PC-3 (cell line): ENCODE results near the gene DOCK8. TPM values are rescaled to one million over a fixed set of nuclear protein-coding genes. Genes with fewer than 3 reads are reported as not detected.

Source experiments
- ATAC-seq: fragments of 200-7000 bp; cut with Tn5 transposase; 2 replicates; pipeline ENCODE4 v1.9.1; 2020; ENCODE audit warnings: mild to moderate bottlenecking, moderate library complexity
- BruUV-seq: library from RNA; stranded (reverse); fragments of 400-500 nt; replicated peaks from 2 replicates; lab custom pipeline; 2021; lab: Mats Ljungman, UMichigan
- CTCF ChIA-PET: fragments of 300-600 bp; sonication (Branson Sonifier 250); formaldehyde crosslinking; loops from one replicate; lab custom pipeline; 2022; ENCODE audit warnings: antibody characterized with exemption; lab: Charles Lee
- POLR2A ChIA-PET: fragments of 300-600 bp; sonication (Branson Sonifier 250); formaldehyde crosslinking; loops from one replicate; lab custom pipeline; 2022; ENCODE audit warnings: antibody characterized with exemption; ENCODE audit not compliant: unreplicated experiment; lab: Charles Lee
- DNase-seq: peaks from one replicate; pipeline ENCODE4 v3.0.0-alpha.2; 2015
- H2AFZ ChIP-seq: fragments of 300-600 bp; sonication (generic); 2 replicates; pipeline ENCODE4 v1.6.0; 2016; ENCODE audit warnings: antibody characterized with exemption, low read length
- H3F3A ChIP-seq: fragments of 300-600 bp; sonication (generic); one replicate; pipeline ENCODE4 v1.6.0; 2017; ENCODE audit warnings: antibody characterized with exemption, low read length, control low read depth, mild to moderate bottlenecking; ENCODE audit not compliant: unreplicated experiment
- H3K27ac ChIP-seq: fragments of 300-600 bp; sonication (generic); 2 replicates; pipeline ENCODE4 v1.5.1; 2016; ENCODE audit warnings: mild to moderate bottlenecking, low read length
- H3K27me3 ChIP-seq: fragments of 300-600 bp; sonication (generic); 2 replicates; pipeline ENCODE4 v1.6.1; 2016; ENCODE audit warnings: low read length, mixed read lengths
- H3K36me3 ChIP-seq: fragments of 300-600 bp; sonication (generic); 2 replicates; pipeline ENCODE4 v1.6.1; 2016; ENCODE audit warnings: low read depth, mixed run types, low read length, mixed read lengths
- H3K4me1 ChIP-seq: fragments of 300-600 bp; sonication (generic); 2 replicates; pipeline ENCODE4 v1.5.1; 2016; ENCODE audit warnings: low read length; ENCODE audit not compliant: insufficient read depth
- H3K4me2 ChIP-seq: fragments of 300-600 bp; sonication (generic); 2 replicates; pipeline ENCODE4 v1.6.0; 2016; ENCODE audit warnings: low read length
- H3K4me3 ChIP-seq: fragments of 300-600 bp; sonication (generic); 2 replicates; pipeline ENCODE4 v1.5.1; 2016; ENCODE audit warnings: mild to moderate bottlenecking, low read length, mixed read lengths
- H3K79me2 ChIP-seq: fragments of 300-600 bp; sonication (generic); 2 replicates; pipeline ENCODE4 v1.6.1; 2017; ENCODE audit warnings: low read length, mixed read lengths
- H3K9ac ChIP-seq: fragments of 300-600 bp; sonication (generic); 2 replicates; pipeline ENCODE4 v1.6.0; 2016; ENCODE audit warnings: mild to moderate bottlenecking, low read length
- H3K9me2 ChIP-seq: fragments of 300-600 bp; sonication (generic); replicated peaks from 2 replicates; pipeline ENCODE4 v1.6.1; 2016; ENCODE audit warnings: mixed run types, low read length, mixed read lengths
- H3K9me3 ChIP-seq: fragments of 300-600 bp; sonication (generic); 2 replicates; pipeline ENCODE4 v1.6.1; 2016; ENCODE audit warnings: low read length, mixed read lengths
- H4K20me1 ChIP-seq: fragments of 300-600 bp; sonication (generic); 2 replicates; pipeline ENCODE4 v1.6.1; 2016; ENCODE audit warnings: low read length, mixed read lengths
- CTCF ChIP-seq: fragments of 300-600 bp; sonication (generic); conservative IDR thresholded peaks from 2 replicates; pipeline ENCODE4 v1.5.1; 2017; ENCODE audit warnings: antibody characterized with exemption, low read depth, mild to moderate bottlenecking, low read length
- EZH2 ChIP-seq: fragments of 300-600 bp; sonication (generic); IDR thresholded peaks from one replicate; pipeline ENCODE4 v1.6.1; 2017; ENCODE audit warnings: antibody characterized with exemption, mild to moderate bottlenecking, low read length; ENCODE audit not compliant: unreplicated experiment
- EZH2phosphoT487 ChIP-seq: fragments of 300-600 bp; sonication (generic); IDR thresholded peaks from 2 replicates; pipeline ENCODE4 v1.6.1; 2018; ENCODE audit warnings: mild to moderate bottlenecking, antibody characterized with exemption, low read length, borderline replicate concordance
- intact Hi-C: fragments of 100-400 bp; cut with micrococcal nuclease; formaldehyde crosslinking; loops from 2 replicates; pipeline ENCODE4 v1.9.0; 2023
- total RNA-seq: library from RNA; depleted of rRNA; stranded (reverse); fragments of >200 nt; gene quantifications from 2 replicates; pipeline ENCODE4 v1.2.3, GENCODE V29; 2014

DOCK8 gene
- total RNA-seq, 1 experiment from 2014 or later = 1.9 TPM

- CTCF ChIA-PET = no interaction called here
- no peak for DNase-seq
- Histone ChIP-seq H3K9me3 (no peaks in the 10 kb centered on the region), H4K20me1 (no peaks in the 10 kb centered on the region), H3F3A (no peaks in the 10 kb centered on the region), H3K36me3 (no peaks in the 10 kb centered on the region), H3K79me2 (no peaks in the 10 kb centered on the region), H2AFZ (no peak overlapping the region), H3K4me1 (no peaks in the 10 kb centered on the region), H3K27me3 (no peaks in the 10 kb centered on the region), H3K4me2 (no peak overlapping the region), H3K9me2 (no peaks in the 10 kb centered on the region), H3K27ac (no peak overlapping the region), H3K9ac (no peak overlapping the region), H3K4me3 (no peak overlapping the region)
- TF ChIP-seq EZH2phosphoT487 = no peak
- TF ChIP-seq EZH2 = no peak
- TF ChIP-seq CTCF = no peak
- POLR2A ChIA-PET = no interaction called here
- intact Hi-C loops = no loop called here
- ATAC-seq = no peak
- no TSS peak for BruUV-seq
These were observed 156.7 kb downstream of the DOCK8 start for GRCh38 chr9:371349-371748.

DNA sequence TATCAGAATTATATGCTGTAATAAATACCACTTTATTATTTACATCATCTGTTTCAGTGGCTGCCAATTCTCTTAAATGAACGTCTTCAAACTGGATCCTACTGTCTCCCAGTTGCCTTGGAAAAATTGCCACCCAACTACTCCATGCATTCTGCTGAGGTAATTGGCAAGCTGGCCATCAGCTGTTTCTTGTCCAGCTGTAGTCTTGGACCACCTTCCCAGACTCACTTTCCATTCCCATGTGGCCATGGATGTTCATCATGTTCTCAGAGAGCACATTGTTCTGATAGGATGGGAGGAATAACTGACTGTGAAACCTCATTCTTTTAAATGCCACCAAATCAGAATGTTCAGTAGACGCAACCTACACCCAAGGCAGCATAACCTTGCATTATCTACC is 157.5 kb downstream of the DOCK8 start:
- Histone ChIP-seq H3F3A (no peaks in the 10 kb centered on the region), H3K9me3 (no peaks in the 10 kb centered on the region), H3K9ac (no peak overlapping the region), H3K79me2 (no peaks in the 10 kb centered on the region), H3K4me1 (no peaks in the 10 kb centered on the region), H2AFZ (no peak overlapping the region), H3K27ac (no peak overlapping the region), H3K9me2 (no peaks in the 10 kb centered on the region), H4K20me1 (no peaks in the 10 kb centered on the region), H3K36me3 (no peaks in the 10 kb centered on the region), H3K4me2 (no peak overlapping the region), H3K27me3 (no peaks in the 10 kb centered on the region), H3K4me3 (no peak overlapping the region)
- no peak for DNase-seq
- ATAC-seq = no peak
- ChIA-PET POLR2A (no interaction called here), CTCF (interaction anchor here (0.5 kb wide), 1 partner anchor 233 kb away, joined by 3 read pairs; no protein-coding TSS in a partner anchor)
- intact Hi-C loops = no loop called here
- BruUV-seq = no TSS peak
- TF ChIP-seq EZH2phosphoT487 = no peak
- no peak for TF ChIP-seq CTCF
- no peak for TF ChIP-seq EZH2

- BruUV-seq = no TSS peak
- Histone ChIP-seq H3K27ac (no peak overlapping the region), H3K4me3 (no peak overlapping the region), H4K20me1 (no peaks in the 10 kb centered on the region), H3K79me2 (no peaks in the 10 kb centered on the region), H3K36me3 (no peaks in the 10 kb centered on the region), H3K4me1 (no peaks in the 10 kb centered on the region), H3K27me3 (no peaks in the 10 kb centered on the region), H3K9me2 (no peaks in the 10 kb centered on the region), H3K4me2 (no peak overlapping the region), H3K9ac (no peak overlapping the region), H3K9me3 (no peaks in the 10 kb centered on the region), H2AFZ (no peak overlapping the region), H3F3A (no peaks in the 10 kb centered on the region)
- DNase-seq = no peak
- intact Hi-C loops = no loop called here
- CTCF ChIA-PET = no interaction called here
- TF ChIP-seq EZH2 (no peak), EZH2phosphoT487 (no peak), CTCF (no peak)
- POLR2A ChIA-PET = no interaction called here
- no peak for ATAC-seq
These were observed 159.1 kb downstream of the DOCK8 start for GRCh38 chr9:373759-374206.
